ENCODE results near the gene CCDC188. TPM values are rescaled to one million over a fixed set of nuclear protein-coding genes. Genes with fewer than 3 reads are reported as not detected.

Gene CCDC188
- total RNA-seq, 1 donor from 2014 or later, result 0.44 TPM

DNA sequence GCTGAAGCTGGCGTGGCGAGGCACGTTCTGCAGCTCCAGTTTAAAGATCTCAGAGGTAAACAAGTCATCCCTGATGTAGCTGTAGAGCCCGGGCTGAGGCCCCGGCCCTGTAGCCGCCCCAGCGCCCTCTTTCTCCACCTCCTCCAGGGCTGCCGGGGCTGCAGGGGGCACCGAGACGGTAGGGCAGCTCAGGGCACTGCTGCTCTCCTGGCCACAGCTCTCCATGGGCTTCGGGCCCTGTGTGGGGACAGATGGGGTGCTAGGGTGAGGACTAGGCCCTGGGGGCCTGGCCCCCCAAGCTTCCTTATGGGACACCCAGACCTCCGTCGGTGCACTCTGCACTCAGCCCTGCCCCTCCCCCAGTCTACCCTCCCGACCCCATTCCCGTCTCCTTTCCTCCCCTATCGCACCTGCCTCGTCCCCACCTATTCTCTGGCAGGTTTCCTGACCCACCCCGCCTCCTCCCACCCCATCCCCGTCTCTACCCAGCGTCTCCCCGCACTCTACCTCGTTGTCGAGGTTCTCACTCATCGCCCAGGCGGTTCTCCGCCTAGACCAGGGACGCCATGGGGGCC lies 34.4 kb downstream of the CCDC188 start:
- ATAC-seq, result peak; percentile 5

DNA sequence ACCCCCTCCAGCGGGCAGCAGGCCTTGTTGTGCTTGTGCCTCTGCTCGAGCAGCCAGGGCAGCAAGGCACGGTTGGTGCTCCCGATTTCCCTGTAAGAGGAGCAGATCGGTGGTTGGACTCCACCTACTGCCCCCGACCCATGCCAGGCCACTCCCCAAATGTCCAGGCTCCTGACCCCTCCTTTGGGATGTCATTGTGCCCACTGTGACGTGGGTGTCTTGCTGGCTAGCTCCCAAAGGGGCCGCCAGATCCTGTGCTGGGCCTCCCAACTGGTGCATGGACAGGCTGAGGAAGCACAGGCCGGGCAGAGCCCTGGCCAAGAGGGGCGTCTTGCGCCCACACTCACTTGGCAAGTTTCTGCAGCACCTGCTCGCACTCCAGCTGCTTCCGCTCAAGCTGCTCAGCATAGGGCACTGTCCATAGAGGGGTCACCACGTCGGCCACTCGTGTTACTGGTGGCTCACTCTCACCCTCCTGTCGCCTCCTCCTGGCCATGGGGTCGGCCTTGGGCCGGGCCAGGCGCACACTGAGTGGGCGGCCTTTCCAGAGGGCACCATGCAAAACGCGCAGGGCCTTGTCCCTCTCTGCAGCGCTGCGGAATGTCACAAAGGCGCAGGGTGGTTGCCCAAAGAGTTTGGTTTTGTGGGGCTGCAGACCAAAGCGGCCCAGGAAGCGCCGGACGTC lies 35.0 kb downstream of the CCDC188 start, which contains the start of gene RANBP1:
TSS of gene RANBP1 (plus strand) at position 414 of the 685 bp plus-strand sequence. CDS start at position 495, 81 bp downstream.
- ATAC-seq, result no peak

DNA sequence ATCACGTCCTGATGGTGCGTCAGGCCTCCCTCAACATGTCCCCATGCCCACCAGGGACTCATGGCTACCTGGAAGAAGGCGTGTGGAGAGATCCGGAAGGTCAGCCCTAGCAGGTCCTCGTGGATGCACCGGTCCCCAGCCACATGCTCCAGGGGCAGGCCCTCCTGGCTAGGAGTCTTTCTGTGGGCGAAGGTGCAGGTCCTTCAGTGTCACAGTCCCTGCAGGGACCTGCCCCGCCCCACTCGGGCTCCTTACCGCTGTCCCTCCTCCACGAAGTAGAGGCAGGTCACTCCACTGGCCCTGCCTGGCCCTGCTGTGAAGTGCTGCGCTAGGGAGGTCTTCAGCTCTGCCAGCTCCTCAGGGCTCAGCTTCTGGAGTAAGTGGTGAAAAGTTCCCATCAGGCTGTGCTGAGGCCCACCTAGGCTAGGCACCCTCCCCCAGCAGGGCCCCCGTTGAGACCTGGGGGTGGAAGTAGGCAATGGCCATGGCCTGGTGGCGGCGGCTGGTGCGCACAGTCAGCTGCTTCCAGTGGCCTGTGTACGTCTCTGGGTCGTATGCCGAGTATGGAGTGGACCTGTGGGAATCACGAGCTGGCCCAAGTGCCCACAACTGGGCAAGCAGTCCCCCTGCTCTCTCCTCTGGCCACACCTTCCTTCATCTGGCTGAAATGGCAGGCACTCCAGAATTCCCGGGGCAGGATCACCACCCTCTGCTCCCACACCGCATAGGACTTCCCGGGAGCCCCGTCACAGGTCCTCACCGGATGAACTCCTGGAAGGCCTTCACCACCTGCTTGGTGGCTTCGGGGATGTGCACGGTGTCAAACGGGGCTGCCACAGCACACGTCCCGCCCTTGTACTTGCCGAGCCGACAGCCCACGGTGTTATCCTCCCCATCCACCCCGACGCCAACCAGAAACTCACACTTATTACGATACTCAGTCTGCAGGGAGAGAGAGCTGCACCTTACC lies 36.1 kb downstream of the CCDC188 start:
- no peak for ATAC-seq

DNA sequence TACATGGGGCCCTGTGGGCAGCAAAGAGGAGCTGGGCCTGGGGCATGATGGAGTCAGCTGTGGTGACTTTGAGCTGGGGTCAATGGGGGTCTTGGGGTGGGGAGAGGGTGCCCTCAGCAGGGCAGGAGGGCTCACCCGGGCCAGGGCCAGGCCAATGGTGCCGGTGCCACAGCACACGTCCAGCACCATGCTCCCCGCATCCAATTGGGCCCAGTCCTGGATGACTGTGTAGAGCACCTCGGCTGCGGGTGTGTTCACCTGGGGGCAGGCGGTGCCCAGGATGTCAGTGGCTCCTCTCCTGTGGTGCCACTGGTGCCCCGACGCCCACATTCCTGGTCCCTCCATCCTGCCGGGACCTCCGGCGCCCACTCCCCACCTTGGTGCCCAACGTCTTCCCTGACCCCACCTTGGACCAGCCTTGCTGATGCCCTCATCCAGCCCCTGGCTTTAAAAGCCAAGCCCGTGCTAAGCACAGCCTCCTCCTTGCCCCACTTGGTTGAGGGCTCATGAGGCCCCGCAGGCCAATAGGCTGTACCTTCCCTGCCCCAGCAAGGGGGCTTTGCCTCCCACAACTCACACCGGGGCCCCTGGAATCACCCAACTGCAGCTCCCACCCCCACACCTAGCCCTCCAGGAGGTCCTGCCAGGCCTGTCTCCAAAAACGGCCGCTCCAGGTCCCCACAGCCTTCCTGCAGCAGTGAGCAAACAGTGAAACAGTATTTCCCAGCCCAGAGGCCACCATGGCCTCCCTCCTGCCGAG lies 37.1 kb downstream of the CCDC188 start:
- no peak for ATAC-seq

DNA sequence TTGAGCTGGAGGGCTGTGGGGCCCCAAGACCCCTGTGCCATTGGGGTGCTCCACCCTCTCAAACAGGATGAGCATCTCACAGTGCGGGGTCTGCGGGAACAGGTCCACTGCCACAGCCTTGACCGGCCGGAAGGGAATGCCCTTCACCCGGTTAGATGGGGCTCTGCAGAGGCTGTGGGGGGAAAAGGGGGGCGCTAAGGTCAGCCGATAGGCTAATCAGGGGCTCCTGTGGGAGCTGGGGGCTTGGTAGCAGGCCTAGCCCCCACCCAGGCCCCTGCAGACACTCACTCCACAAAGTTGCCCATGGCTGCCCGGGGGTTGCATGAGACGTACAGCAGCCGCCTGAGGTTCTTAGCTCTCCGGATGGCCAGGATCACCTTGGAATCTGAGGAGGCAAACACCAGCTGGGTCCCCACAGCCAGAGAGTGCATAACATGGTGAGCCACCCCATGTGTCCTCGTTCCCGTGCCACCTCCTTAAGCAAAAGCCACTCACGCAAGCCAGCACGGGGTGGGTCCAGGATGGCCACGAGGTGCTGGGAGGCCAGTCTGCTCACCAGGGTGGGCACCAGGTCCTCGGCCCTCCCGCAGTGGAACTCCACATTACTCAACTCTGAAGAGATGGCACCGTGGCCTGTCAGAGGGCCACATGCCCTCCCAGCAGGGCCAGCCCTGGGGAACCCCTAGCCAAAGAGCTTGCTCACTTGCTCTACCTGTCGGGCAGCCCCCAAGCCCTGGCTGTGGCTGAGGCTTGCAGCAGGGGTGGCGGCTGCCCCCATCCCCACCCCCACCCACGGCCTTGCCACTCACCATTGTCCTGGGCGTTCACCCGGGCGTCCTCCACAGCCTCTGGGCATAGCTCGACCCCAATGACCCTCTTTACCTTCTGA lies 38.0 kb downstream of the CCDC188 start:
- ATAC-seq, result no peak

DNA sequence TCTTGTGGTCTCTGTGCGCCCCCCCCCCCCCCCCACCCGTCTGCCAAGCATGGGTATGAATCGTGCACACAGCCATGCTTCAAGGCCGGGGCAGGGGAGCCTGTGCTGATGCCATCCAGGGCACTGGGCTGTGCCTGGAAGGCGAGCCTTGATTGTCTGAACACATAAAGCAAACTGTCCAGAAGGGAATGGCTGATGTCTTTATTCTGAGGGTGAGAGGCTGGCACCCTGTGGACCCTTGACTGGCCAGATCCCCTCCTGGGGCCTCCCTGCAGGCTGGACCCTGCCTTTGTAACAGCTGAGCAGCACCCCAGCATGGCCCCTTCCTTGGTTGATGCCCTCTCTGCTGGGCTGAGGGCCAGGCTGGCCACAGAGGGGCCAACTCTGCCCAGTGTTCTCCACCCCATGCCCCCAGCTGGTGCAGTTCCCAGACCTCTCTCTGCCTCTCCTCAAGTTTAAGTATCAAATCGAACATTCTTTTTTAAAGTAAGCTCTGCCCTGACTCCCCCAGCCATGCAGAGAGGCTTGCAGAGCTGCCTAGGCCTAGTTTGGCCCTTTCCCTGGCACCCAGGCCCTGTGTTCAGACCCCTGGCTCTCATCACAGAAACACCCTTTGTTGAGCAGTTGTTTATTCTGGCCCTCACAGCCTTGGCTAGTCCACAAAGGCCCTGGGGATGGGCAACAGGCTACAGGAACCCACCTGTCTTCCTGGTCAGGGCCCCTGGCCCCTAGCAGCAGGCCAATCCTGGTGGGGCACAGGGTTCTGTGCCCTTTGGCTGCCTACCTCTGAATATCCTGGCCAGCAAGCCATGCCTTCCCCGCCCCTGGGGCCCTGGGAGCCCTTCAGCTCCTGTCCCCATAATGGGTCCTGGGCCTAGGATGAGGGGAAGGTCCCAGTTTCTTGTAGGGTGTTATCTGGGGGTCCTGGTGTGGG lies 38.9 kb downstream of the CCDC188 start:
- no peak for ATAC-seq

DNA sequence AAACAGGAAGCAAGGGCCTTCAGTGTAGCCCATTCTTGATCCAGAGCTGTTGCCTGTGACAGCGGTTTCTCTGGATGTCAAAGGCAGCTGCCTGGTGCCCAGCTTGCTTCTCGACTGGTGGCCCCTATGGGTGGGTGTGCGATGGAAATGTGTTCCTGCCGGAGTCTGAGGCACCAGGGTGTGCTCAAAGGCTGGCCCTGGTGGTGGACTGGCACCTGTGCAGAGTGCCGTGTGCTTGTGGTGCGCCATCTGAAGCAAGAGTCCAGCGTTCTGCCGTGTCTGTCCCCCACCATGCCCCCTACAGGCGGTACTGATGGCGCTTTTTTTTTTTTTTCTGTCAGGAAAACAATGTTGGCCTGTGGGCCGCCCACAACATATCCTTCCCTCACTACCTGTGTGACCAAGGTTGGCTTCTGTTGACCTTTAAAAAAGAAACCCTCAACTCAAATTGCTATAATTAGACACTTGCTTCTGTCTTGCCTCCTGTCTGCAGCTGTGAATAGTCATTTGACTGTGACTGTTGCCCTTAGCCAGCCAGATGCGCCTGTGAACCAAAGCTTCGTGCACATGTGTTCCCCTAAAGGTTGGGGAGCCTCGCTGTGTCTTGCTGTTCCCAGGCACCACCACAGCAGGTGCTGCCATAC lies 39.7 kb downstream of the CCDC188 start:
- no peak for ATAC-seq

DNA sequence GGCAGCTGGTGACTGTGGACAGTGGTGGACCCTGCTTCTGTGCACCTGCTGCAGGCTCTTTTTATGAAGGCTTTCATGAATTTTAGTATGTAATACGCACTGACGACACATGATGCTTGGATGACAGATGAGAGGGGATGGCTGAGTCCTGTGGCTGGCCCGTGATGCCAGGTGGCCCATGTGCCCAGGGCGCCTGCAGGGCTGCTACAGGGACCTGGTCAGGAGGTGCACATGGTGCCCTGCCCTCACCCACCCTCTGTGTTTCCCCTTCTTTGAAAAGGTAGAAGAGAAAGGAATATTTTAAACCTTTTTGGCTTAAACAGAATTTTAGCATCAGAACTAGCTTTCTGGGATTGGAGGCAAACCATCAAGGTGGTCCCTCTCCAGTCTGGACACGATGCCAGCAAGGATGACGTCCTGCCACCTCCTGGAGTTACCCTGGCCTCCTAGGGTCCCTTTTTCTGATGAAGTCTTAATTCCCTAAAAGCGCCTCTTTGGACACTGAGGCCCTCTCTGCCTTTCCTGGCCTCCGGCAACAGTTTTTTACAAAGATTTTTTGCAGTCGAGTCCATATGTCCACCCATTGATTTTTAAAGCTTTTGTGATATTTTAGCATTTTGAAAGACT lies 40.4 kb downstream of the CCDC188 start:
- ATAC-seq, result no peak

DNA sequence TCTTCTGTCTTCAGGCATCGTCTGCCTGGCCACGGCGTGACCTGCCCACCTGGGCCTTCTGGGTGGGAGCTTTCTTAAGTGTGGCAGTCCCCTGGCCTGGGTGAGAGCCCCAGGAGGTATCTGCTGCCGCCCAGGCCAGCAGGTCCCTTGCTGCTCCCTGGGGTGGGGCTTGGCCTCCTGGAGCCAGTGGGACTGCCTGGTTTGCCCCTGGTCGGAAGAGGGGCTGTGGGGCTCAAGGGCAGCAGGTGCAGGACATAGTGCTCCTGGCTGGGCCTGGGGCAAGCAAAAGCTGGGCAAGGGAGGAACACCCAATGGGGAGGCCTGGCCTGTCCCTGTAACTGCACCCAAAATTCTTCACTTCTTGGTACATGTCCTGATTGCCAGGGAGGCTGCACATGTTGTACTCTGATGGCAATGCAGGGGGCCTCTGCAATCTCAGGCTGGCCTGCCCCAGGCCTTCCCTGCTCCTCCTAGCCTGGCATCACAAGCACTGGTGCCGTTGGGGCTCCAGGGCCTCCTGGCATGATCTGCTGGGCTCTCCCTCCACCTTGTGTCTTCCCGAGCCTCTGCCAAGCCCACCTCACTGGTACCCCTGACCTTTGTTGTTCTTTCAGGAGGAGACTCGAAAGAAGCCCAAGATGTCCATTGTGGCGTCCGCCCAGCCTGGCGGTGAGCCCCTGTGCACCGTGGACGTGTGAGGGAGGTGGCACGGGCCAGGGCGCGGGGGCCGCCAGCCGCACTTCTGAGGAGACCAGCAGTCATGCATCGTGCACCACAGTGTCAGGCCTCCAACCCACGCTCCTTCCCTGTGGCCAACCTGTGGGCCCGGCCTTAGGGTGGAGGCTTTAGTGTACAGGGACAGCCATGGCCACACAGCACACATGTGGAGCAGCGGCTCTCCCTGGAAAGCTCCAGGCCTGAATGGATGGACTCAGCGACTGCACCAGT lies 41.2 kb downstream of the CCDC188 start:
- no peak for ATAC-seq

DNA sequence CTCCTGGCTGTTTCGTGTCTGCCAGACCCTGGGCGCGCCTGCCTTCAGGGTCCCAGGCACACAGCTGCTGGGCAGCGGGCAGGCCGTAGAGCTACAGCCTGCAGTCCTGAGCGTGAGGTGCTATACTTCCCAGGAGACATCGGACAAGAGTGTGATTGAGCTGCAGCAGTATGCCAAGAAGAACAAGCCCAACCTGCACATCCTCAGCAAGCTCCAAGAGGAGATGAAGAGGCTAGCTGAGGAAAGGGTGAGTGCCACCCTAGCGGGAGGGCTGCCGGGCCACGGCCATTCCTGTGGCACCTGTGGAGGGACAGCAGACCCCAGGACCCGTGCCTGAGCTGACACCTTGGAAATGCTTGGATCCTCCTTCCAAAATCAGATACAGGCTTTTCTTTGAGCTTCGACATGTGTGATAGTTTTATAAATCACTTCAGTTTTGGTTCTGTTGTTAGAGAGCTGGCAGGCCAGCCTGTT lies 42.1 kb downstream of the CCDC188 start:
- ATAC-seq, result no peak

DNA sequence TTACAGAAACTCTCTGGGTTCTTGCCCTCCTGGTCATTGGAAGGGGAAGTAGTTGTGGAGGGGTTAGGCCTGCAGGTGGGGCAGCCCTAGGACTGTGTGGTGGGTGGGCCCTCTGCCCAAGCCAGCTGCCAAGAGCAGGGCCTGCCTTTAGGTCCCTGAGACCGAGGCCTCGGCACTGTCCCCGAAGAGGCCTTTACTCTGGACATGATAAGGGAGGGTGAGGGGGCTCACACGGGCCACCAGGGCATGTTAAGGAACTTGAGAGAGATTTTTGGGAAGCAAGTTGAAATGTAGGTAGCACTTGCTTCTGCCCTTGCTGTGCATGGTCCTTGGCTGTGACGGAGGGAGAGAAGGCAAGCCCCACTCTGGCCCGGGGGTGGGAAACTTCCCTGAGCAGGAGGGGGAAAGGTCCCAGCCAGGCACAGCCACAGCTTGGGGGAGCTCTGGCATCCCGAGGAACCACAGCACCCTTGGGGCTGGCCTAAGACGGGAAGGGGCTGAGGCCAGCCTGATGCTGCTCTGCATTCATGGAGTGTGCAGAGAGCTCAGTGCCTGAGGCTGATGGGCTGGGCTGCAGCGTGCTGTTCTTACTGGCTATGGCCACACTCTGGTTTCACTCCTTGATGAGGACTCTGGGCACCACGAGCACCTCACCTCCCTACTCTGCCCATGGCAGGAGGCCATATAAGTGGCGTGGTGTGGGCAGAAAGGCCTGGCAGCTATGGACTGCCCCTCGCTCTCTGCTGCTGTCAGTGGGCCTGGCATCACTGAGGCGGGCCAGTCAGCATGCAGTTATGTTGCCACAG lies 42.7 kb downstream of the CCDC188 start:
- no peak for ATAC-seq

DNA sequence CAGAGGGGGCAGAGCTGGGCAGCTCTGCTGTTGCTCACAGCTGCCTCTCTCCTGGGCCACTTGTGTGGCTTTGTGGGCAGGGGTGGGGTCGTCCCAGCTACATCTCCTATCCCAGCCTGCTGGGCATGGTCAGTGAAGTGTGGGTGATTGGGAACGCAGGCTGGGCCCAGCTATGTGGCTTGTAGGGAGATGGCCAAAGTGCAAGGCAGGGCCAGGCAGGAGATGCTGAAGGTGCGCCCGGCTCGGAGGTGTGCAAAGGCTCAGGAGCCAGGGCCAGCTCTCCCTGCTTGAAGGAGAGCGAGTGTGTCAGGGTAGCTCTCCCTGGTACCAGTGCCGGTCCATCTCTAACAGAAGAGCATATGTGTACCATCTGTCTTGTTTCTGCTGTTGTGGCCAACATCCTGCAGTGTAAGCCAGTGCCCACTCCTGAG lies 43.4 kb downstream of the CCDC188 start:
- ATAC-seq, result no peak

DNA sequence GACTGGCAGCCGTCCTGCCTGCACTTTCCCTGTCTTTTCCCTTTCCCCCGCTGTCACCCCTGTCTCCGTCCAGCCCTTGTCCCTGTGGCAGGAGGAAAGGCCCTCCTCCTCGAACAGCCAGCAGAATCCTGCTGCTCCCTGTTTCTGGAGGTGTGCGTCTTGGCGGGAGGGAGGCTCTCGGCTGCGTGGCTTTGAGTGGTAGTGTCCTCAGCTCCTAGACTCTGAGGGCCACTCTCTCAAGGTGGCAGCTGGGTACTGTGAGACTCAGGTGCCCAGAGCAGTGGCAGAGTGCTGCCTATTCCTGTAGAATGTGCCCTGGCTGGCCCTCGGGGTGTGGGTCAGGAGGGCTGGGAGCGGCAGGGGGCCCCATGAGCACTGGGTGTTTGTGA lies 44.0 kb downstream of the CCDC188 start:
- no peak for ATAC-seq

DNA sequence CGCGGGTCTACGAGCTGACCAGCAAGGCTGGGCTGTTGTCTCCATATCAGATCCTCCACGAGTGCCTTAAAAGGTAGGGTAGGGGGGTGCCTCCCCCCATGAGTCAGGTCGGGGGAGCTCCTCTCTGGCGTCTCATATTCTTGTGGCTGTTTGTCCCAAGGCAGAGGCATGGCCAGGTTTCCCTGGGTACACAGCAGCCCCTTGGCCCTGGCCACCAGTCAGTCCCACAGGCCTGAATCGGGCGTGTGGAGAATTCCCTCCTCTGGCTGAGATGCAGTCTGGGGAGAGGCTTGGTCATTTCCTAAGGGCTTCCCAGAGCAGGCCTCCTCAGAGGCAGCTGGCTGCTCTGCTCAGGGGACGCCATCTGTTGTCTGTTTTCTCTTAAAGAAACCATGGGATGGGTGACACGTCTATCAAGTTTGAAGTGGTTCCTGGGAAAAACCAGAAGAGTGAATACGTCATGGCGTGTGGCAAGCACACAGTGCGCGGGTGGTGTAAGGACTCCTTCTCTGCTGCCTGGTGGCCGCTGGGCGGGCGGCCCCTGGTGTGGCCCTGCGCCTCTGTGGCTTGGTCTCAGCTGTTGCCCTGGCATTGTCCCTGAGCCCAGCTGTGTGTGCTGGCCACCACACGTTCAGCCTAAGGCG lies 44.5 kb downstream of the CCDC188 start:
- no peak for ATAC-seq

DNA sequence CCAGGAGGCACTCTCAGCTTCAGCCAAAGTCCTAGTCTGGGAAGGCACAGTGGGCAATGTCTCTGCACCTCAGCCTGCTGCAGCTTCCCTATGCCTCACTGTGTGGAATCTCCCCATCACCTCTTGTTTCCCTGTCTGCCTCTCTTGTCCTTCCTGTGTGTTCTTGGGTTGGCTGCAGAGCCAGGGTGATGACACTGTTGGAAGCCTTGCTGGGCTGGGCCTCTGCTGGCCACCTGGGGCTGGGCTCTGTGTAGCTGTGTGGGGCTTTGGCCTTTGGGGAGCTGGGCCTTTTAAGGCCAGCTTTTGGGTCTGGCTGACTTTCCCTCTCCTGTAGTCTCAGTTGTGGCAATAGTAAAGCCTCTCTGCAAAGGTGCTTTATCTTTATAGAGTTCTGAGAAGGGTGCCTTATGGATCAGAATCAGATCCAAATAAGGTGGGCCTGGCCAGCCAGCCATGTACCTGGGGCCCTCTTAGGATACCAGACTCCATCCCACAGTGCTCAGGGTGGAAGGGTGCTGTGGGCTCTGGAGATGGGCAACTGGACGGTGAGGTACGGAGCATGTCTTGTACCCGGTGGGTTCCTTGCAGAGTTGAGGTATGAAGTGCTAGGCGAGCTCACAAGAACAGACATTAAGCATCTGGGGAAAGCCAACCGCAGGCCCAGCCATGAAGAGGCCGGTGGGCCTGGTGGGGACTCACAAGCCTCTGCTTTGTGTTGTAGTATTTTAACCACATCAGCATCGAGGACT lies 45.2 kb downstream of the CCDC188 start:
- no peak for ATAC-seq

Measured in esophagus mucosa (tissue), 1 donor.